ENCODE results near the gene SLC25A33.

- no peak for TF ChIP-seq CTCF (IDR thresholded peaks at IDR 0.05; ENCODE audit: borderline replicate concordance, extremely low read depth, low read length, poor library complexity, severe bottlenecking)
- no peak for TF ChIP-seq EZH2 (IDR thresholded peaks at IDR 0.05; ENCODE audit: borderline replicate concordance, low read depth, low read length, severe bottlenecking)
Measured at GRCh38 chr1:9537863-9538668, 1.2 kb upstream of the SLC25A33 start.

All from DND-41 (cell line).